Ishikawa (cell line): ENCODE results near the gene RASL11B.

ENCODE experiments used
- CEBPB ChIP-seq: IDR thresholded peaks from 2 replicates; pipeline ENCODE4 v1.6.1; 2012
- CREB1 ChIP-seq: IDR thresholded peaks from 2 replicates; pipeline ENCODE4 v1.6.1; 2012; ENCODE audit warnings: low read depth
- EGR1 ChIP-seq: IDR thresholded peaks from 2 replicates; pipeline ENCODE4 v1.6.1; 2012
- EP300 ChIP-seq: IDR thresholded peaks from 2 replicates; pipeline ENCODE4 v1.6.1; 2012; ENCODE audit warnings: borderline replicate concordance
- FOXM1 ChIP-seq: IDR thresholded peaks from 2 replicates; pipeline ENCODE4 v1.6.1; 2012; ENCODE audit warnings: low read depth, borderline replicate concordance
- MAX ChIP-seq: IDR thresholded peaks from 2 replicates; pipeline ENCODE4 v1.6.1; 2012
- NFIC ChIP-seq: IDR thresholded peaks from 2 replicates; pipeline ENCODE4 v1.6.1; 2012
- RAD21 ChIP-seq: IDR thresholded peaks from 2 replicates; pipeline ENCODE4 v1.6.1; 2012; ENCODE audit warnings: low read depth
- REST ChIP-seq: IDR thresholded peaks from 2 replicates; pipeline ENCODE4 v1.6.1; 2012; ENCODE audit warnings: low read depth, mild to moderate bottlenecking
- TAF1 ChIP-seq: IDR thresholded peaks from 2 replicates; pipeline ENCODE4 v1.6.1; 2012; ENCODE audit warnings: low read depth, mild to moderate bottlenecking
- TCF12 ChIP-seq: IDR thresholded peaks from 2 replicates; pipeline ENCODE4 v1.6.1; 2012; ENCODE audit warnings: low read depth
- TEAD4 ChIP-seq: IDR thresholded peaks from 2 replicates; pipeline ENCODE4 v1.6.1; 2012
- USF1 ChIP-seq: IDR thresholded peaks from 2 replicates; pipeline ENCODE4 v1.6.1; 2012
- YY1 ChIP-seq: IDR thresholded peaks from 2 replicates; pipeline ENCODE4 v1.6.1; 2012; ENCODE audit warnings: low read depth
- ZBTB7A ChIP-seq: IDR thresholded peaks from 2 replicates; pipeline ENCODE4 v1.6.1; 2012; ENCODE audit warnings: low read depth

The RASL11B gene

GRCh38 chr4:52861879-52862616, at the start of gene RASL11B:
Gene RASL11B (plus strand): TSS chr4:52862317. CDS start chr4:52862508, 191 bp downstream.
- TF ChIP-seq FOXM1 = no peak
- TF ChIP-seq CREB1 = no peak
- TF ChIP-seq EGR1 = peak; percentile 45; the same call in 1 of the 2 replicates
- TF ChIP-seq EP300 = no peak
- peak; percentile 77; the same call in 1 of the 2 replicates for TF ChIP-seq TAF1
- no peak for TF ChIP-seq REST
- TF ChIP-seq TEAD4 = no peak
- TF ChIP-seq TCF12 = no peak
- TF ChIP-seq ZBTB7A = no peak; the same call in none of the 2 replicates
- TF ChIP-seq CEBPB = no peak
- TF ChIP-seq YY1 = no peak
- TF ChIP-seq RAD21 = no peak
- peak; percentile 97 for TF ChIP-seq MAX
- TF ChIP-seq USF1 = no peak
- no peak for TF ChIP-seq NFIC

GRCh38 chr4:52813546-52813945, 48.6 kb upstream of the RASL11B start:
- no peak for TF ChIP-seq RAD21
- TF ChIP-seq EP300 = no peak
- no peak for TF ChIP-seq CEBPB
- no peak for TF ChIP-seq USF1
- no peak for TF ChIP-seq NFIC
- TF ChIP-seq MAX = no peak
- TF ChIP-seq ZBTB7A = no peak
- no peak for TF ChIP-seq TEAD4
- no peak for TF ChIP-seq TCF12

DNA sequence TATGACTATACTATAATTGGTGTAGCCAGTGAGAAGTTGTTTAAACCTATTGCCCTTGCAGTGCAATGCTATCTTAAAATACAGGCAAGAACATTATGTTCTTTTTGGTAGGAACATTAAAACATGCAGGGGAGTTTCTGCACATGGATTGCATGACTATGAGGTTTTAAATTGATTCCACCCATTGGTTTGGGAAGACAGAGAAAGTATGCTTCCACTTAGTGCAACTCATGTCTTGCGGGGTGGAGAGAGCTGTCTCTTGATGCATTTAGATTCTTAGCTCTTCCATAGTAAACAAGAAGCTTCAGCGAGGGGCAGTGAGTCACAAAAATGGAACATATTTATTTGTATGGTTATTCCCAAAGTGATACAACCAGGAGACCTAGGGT, 39.5 kb upstream of the RASL11B start:
- TF ChIP-seq MAX (no peak), FOXM1 (no peak), ZBTB7A (no peak), RAD21 (no peak), USF1 (no peak), EGR1 (no peak), REST (no peak), TEAD4 (no peak), CEBPB (no peak), NFIC (no peak), EP300 (no peak), TAF1 (no peak)

- TF ChIP-seq FOXM1 (no peak), EGR1 (no peak), USF1 (no peak), REST (no peak), RAD21 (no peak), TEAD4 (no peak), YY1 (no peak), MAX (no peak), ZBTB7A (no peak), CEBPB (no peak)
Observed at GRCh38 chr4:52822972-52823701, 39.0 kb upstream of the RASL11B start.
